GM19025 (cell line): ENCODE measurements around the gene TPT1.
A peak's percentile ranks its signal among the peaks of the same experiment; 100 is the strongest.
"Not testable (repeated sequence)": the region's sequence is repeated elsewhere in the genome, so short reads cannot be mapped to it uniquely, and the experiment has no call there.

Source experiments
- ATAC-seq: cut with Tn5 transposase; IDR thresholded peaks from one replicate; pipeline ENCODE4 v1.9.1; 2021; ENCODE audit warnings: mild to moderate bottlenecking, low read depth, moderate library complexity; ENCODE audit not compliant: unreplicated experiment

TPT1 gene

DNA sequence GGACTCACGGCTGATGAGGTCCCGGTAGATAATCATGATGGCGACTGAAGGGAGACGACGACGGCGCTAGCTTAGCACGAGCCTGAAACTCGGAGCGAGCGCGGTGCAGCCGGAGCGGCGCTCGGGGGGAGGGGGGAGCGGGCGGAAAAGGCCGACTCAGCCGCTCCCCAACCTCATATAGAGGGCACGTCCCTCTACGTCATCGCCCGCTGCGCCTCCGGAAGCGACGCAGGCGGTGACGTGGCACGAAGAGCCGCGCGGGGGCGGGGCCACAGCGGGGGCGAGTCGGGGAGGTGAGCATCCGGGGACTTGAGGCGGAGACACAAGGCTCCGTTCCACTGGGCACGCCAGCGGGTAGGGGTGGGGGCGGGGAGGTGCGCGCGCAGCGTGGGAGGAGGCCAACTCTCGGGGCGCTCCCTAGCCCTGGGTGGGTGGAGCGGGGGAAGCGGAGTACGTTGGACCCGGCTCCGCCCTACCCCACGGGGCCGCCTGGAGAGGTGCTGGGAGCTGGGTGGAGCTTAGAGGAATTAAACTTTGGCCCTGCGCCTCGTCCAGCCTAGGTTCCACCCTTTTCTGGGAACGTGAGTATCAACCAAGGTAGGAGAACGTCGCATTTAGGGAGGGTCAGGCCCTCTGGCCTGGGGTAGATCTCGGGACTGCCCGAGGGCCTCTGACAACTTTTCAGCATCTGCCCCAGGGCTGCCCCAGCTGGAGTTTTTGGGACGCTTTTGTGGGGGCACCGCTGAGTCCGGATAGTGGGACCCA, at the start of gene TPT1:
Gene TPT1 (minus strand): TSS at position 150 of the 765 bp plus-strand sequence. CDS start 114 bp downstream, at position 36.
- ATAC-seq: peak; percentile 83

GRCh38 chr13:45390348-45390747, 49.4 kb upstream of the TPT1 start:
- ATAC-seq: not testable (repeated sequence)

DNA sequence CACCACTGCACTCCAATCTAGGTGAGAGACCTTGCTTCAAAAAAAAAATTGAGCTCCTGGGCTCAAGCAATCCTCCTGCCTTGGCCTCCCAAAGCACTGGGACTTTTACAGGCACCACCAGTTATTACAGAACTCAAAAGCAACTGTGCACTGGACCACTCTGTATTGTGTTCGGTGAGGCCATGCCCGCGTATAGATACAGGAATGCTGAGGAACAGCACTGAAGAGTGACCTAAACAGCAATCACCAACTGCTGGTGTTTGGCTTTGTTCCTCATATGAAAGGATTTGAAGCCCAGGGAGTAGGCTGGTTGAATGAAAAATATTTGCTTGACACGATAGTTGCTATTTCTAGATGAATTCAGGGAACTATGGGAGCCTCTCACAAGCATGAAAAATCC, 47.7 kb upstream of the TPT1 start:
- ATAC-seq: no peak

- not testable (repeated sequence) for ATAC-seq
These were observed 46.1 kb upstream of the TPT1 start for GRCh38 chr13:45386892-45387575.

DNA sequence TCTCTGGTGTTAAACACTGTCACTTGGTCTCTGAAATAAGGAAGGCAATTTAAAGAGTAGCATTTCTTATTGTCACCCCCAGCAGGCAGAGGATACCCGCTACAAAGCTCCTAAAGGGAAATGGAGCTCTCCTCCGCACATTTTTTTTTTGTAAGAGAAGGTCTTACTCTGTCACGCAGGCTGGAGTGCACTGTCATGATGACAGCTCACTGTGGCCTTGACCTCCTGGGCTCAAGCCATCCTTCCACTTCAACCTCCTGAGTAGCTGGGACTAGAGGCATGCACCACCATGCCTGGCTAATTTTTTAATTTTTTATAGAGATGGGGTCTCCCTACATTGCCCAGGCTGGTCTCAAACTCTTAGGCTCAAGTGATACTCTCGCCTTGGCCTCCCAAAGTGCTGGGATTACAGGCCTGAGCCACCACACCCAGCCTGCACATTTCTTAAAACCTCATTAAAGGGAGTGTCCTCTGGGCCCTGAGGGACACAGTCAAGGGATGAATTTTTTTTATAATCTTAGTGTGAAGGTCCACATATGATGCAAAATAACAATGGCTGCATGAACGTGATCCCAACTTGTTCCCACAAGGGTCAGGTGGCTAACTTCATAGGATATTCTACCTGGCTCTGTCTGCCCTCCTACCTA, 45.0 kb upstream of the TPT1 start:
- ATAC-seq: no peak

DNA sequence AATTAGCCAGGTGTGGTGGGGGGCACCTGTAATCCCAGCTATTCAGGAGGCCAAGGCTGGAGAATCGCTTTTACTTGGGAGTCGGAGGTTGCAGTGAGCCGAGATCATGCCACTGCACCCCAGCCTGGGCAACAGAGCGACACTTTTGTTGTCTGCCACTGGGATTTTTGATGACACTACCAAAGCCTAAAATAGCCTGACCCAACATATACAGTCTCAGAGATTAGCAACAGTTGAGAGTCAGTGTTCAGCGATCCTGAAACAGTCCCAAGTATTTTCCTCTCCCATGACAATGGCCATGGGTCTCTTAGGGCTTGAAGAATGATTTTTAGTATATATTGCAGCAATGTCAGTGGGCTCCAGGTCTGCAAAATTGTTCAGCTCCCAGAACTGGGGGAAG, 44.3 kb upstream of the TPT1 start:
- no peak for ATAC-seq

DNA sequence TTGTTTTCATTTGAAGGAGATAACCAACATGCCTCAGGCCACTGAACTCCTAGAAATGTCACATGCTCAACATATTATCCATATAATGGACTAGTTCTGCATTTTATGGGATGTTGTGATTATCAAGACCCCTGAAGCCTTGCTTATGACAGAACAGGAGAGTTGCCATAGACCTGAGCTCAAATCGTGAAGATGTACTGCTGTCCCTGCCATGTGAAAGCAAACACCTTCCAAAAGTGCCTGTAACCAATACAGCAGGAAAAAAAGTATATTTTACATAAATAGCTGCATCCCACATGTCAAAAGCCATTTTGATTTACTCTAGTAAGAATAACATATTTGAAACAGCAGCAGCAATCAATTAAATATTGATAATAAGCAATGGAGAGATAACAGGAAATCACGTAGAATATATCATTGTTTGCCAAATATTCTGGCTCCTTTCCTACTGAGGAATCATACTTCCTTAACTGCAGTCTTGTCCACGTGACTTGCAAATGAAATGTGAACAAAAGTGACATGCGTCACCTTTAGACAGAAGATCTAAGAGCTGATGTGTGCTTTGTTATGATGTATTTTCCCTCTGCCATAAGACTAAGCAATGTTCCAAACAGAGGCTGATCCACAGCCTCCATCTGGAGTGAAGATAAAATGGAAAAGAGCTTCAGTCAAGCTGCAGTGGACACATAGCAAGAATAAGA, 43.6 kb upstream of the TPT1 start:
- no peak for ATAC-seq

- ATAC-seq: not testable (repeated sequence)
These were observed 41.8 kb upstream of the TPT1 start for GRCh38 chr13:45382739-45383138.

- no peak for ATAC-seq
These were observed 40.2 kb upstream of the TPT1 start for GRCh38 chr13:45381196-45381595.

GRCh38 chr13:45380708-45381107, 39.7 kb upstream of the TPT1 start:
- not testable (repeated sequence) for ATAC-seq

DNA sequence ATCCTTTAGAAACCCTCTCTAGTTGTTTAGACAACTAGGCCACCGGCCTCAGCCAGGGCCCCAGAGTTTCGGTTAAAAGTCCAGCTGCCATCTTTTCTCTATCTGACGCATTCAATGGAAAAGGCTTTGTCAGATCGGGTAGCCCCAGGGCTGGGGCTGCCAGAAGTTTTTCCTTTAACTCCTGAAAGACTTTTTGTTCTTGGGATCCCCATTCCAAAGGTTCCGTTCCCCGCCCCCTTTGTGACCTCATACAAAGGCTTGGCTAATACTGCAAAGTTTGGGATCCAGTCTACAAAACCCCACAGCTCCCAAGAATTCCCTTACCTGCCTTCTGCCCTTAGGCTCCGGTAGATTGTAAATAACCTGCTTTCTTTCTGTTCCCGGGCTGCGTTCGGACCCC, 38.5 kb upstream of the TPT1 start:
- not testable (repeated sequence) for ATAC-seq

GRCh38 chr13:45378786-45379185, 37.8 kb upstream of the TPT1 start:
- ATAC-seq: not testable (repeated sequence)

GRCh38 chr13:45377314-45377713, 36.3 kb upstream of the TPT1 start:
- not testable (repeated sequence) for ATAC-seq

GRCh38 chr13:45376651-45377050, 35.7 kb upstream of the TPT1 start:
- not testable (repeated sequence) for ATAC-seq

- no peak for ATAC-seq
These were observed 33.9 kb upstream of the TPT1 start for GRCh38 chr13:45374917-45375316.

- no peak for ATAC-seq
These were observed 32.2 kb upstream of the TPT1 start for GRCh38 chr13:45373162-45373547.

GRCh38 chr13:45372189-45373161, 31.5 kb upstream of the TPT1 start:
- no peak for ATAC-seq

GRCh38 chr13:45370922-45371406, 30.0 kb upstream of the TPT1 start:
- ATAC-seq: no peak

- ATAC-seq: no peak
These were observed 28.1 kb upstream of the TPT1 start for GRCh38 chr13:45369116-45369515.
